CD4-positive, CD25-positive, alpha-beta regulatory T cell (primary cell): ENCODE data around the gene CNTN4. TPM values are rescaled to one million over a fixed set of nuclear protein-coding genes. Genes with fewer than 3 reads are reported as not detected.

Experiments
- ATAC-seq, 2 donors: fragments of 150-1000 bp; cut with Tn5 transposase; one replicate each; pipeline ENCODE4 v1.10.0; 2021; ENCODE audit warnings: low read depth in 2 of 2, moderate number of reproducible peaks in 2 of 2, moderate library complexity in 1 of 2
- DNase-seq, 3 donors: peaks; one replicate each; pipeline versions ENCODE4 v3.0.0 to v3.0.0-alpha.2; 2012 to 2022; ENCODE audit warnings: mixed read lengths in 1 of 3
- H3K27ac ChIP-seq: one replicate; pipeline ENCODE4 v1.7.0; 2013; ENCODE audit warnings: mild to moderate bottlenecking, low read length; ENCODE audit not compliant: insufficient read depth, poor library complexity, severe bottlenecking
- H3K27me3 ChIP-seq: one replicate; pipeline ENCODE4 v1.7.0; 2013; ENCODE audit warnings: low read length; ENCODE audit not compliant: control insufficient read depth, insufficient read depth
- H3K36me3 ChIP-seq: one replicate; pipeline ENCODE4 v1.7.0; 2013; ENCODE audit warnings: mild to moderate bottlenecking, low read length, moderate library complexity; ENCODE audit not compliant: control insufficient read depth, insufficient read depth
- H3K4me1 ChIP-seq: 2 replicates; pipeline ENCODE4 v1.7.0; 2013; ENCODE audit warnings: mild to moderate bottlenecking, low read length; ENCODE audit not compliant: insufficient read depth, control insufficient read depth, poor library complexity, severe bottlenecking
- H3K4me3 ChIP-seq: one replicate; pipeline ENCODE4 v1.7.0; 2013; ENCODE audit warnings: low read depth, mild to moderate bottlenecking, low read length, moderate library complexity
- H3K9me3 ChIP-seq, 2 experiments: 1 replicate in 1 of 2; 2 replicates in 1 of 2; pipeline ENCODE4 v1.7.0; 2013; ENCODE audit warnings: low read length in 2 of 2, mild to moderate bottlenecking in 1 of 2, moderate library complexity in 1 of 2; ENCODE audit not compliant: control insufficient read depth in 2 of 2
- H3K27ac Mint-ChIP-seq, 3 donors: one replicate each; pipeline ENCODE4 v1.8.0; 2020 to 2022; ENCODE audit warnings: mild to moderate bottlenecking in 3 of 3, mixed read lengths in 3 of 3, moderate library complexity in 2 of 3
- H3K27me3 Mint-ChIP-seq: one replicate; pipeline ENCODE4 v1.8.0; 2022; ENCODE audit warnings: mild to moderate bottlenecking, mixed read lengths
- H3K36me3 Mint-ChIP-seq: one replicate; pipeline ENCODE4 v1.8.0; 2020; ENCODE audit warnings: mixed read lengths
- H3K4me1 Mint-ChIP-seq, 4 donors: one replicate each; pipeline ENCODE4 v1.8.0; 2020 to 2022; ENCODE audit warnings: mixed read lengths in 4 of 4, mild to moderate bottlenecking in 1 of 4
- H3K4me3 Mint-ChIP-seq, 4 donors: one replicate each; pipeline ENCODE4 v1.8.0; 2020 to 2022; ENCODE audit warnings: mild to moderate bottlenecking in 4 of 4, mixed read lengths in 4 of 4, moderate library complexity in 3 of 4
- H3K9me3 Mint-ChIP-seq, 7 donors: one replicate each; pipeline ENCODE4 v1.8.0; 2020 to 2022; ENCODE audit warnings: mixed read lengths in 7 of 7, mild to moderate bottlenecking in 3 of 7, moderate library complexity in 2 of 7
- polyA plus RNA-seq, 4 donors: library from polyadenylated mRNA; unstranded; fragments of 300-500 nt; fragmentation: Illumina TruSeq; gene quantifications; one replicate each; pipeline ENCODE4 v1.2.3, GENCODE V29; 2021
- total RNA-seq: library from RNA; stranded (reverse); gene quantifications from one replicate; pipeline ENCODE4 v1.2.3, GENCODE V29; 2022

CNTN4 gene
- total and polyA plus RNA-seq, 5 donors from 2014 or later = not detected

GRCh38 chr3:2967871-2968270 lies 869.2 kb downstream of the CNTN4 start:
- H3K9me3 Mint-ChIP-seq = peaks cover 0 to 2% (median 0%) of the 10 kb centered on the region in 7 donors
- Histone ChIP-seq H3K4me3 (no peak overlapping the region), H3K9me3 (no peaks in the 10 kb centered on the region), H3K36me3 (no peaks in the 10 kb centered on the region), H3K27me3 (no peaks in the 10 kb centered on the region), H3K4me1 (no peaks in the 10 kb centered on the region), H3K27ac (no peak overlapping the region)
- H3K4me3 Mint-ChIP-seq = no peak overlapping the region
- no peak overlapping the region for H3K27ac Mint-ChIP-seq
- no peaks in the 10 kb centered on the region for H3K36me3 Mint-ChIP-seq
- ATAC-seq (no peak), DNase-seq (no peak)
- H3K27me3 Mint-ChIP-seq = peaks cover 5% of the 10 kb centered on the region
- H3K4me1 Mint-ChIP-seq = no peaks in the 10 kb centered on the region

GRCh38 chr3:2968475-2968874 lies 869.8 kb downstream of the CNTN4 start:
- Histone ChIP-seq H3K9me3 (no peaks in the 10 kb centered on the region), H3K4me3 (no peak overlapping the region), H3K27ac (no peak overlapping the region), H3K4me1 (no peaks in the 10 kb centered on the region), H3K36me3 (no peaks in the 10 kb centered on the region), H3K27me3 (no peaks in the 10 kb centered on the region)
- H3K27ac Mint-ChIP-seq = no peak overlapping the region
- H3K27me3 Mint-ChIP-seq = peaks cover 5% of the 10 kb centered on the region
- no peaks in the 10 kb centered on the region for H3K4me1 Mint-ChIP-seq
- no peaks in the 10 kb centered on the region for H3K36me3 Mint-ChIP-seq
- no peak overlapping the region for H3K4me3 Mint-ChIP-seq
- H3K9me3 Mint-ChIP-seq = peaks cover 0 to 2% (median 0%) of the 10 kb centered on the region in 7 donors
- DNase-seq (no peak), ATAC-seq (no peak)

- no peaks in the 10 kb centered on the region for H3K9me3 Mint-ChIP-seq
- ATAC-seq = no peak
Measured at GRCh38 chr3:2976212-2976611, 877.5 kb downstream of the CNTN4 start.

GRCh38 chr3:2976796-2977195 lies 878.1 kb downstream of the CNTN4 start:
- no peak overlapping the region for H3K4me3 Mint-ChIP-seq
- H3K4me1 Mint-ChIP-seq = no peaks in the 10 kb centered on the region
- H3K27ac Mint-ChIP-seq = no peak overlapping the region
- Histone ChIP-seq H3K9me3 (no peaks in the 10 kb centered on the region), H3K4me3 (no peak overlapping the region), H3K4me1 (no peaks in the 10 kb centered on the region), H3K27me3 (no peaks in the 10 kb centered on the region), H3K27ac (no peak overlapping the region), H3K36me3 (no peaks in the 10 kb centered on the region)
- no peaks in the 10 kb centered on the region for H3K9me3 Mint-ChIP-seq
- H3K36me3 Mint-ChIP-seq = no peaks in the 10 kb centered on the region
- H3K27me3 Mint-ChIP-seq = peaks cover 5% of the 10 kb centered on the region
- no peak for ATAC-seq
- DNase-seq = no peak

More at GRCh38 chr3:2976212-2976611, 877.5 kb downstream of the CNTN4 start:
- DNase-seq = no peak
- Histone ChIP-seq H3K36me3 (no peaks in the 10 kb centered on the region), H3K4me1 (no peaks in the 10 kb centered on the region), H3K27ac (no peak overlapping the region), H3K27me3 (no peaks in the 10 kb centered on the region), H3K9me3 (no peaks in the 10 kb centered on the region), H3K4me3 (no peak overlapping the region)
- H3K27ac Mint-ChIP-seq = no peak overlapping the region
- peaks cover 5% of the 10 kb centered on the region for H3K27me3 Mint-ChIP-seq
- no peaks in the 10 kb centered on the region for H3K36me3 Mint-ChIP-seq
- H3K4me3 Mint-ChIP-seq = no peak overlapping the region
- no peaks in the 10 kb centered on the region for H3K4me1 Mint-ChIP-seq

- Histone ChIP-seq H3K27me3 (no peaks in the 10 kb centered on the region), H3K36me3 (no peaks in the 10 kb centered on the region), H3K4me1 (no peaks in the 10 kb centered on the region), H3K27ac (no peak overlapping the region), H3K4me3 (no peak overlapping the region), H3K9me3 (no peaks in the 10 kb centered on the region)
- no peaks in the 10 kb centered on the region for H3K4me1 Mint-ChIP-seq
- H3K9me3 Mint-ChIP-seq = no peaks in the 10 kb centered on the region
- no peaks in the 10 kb centered on the region for H3K27me3 Mint-ChIP-seq
- no peak overlapping the region for H3K4me3 Mint-ChIP-seq
- no peaks in the 10 kb centered on the region for H3K36me3 Mint-ChIP-seq
- ATAC-seq = no peak
- DNase-seq = no peak
- no peak overlapping the region for H3K27ac Mint-ChIP-seq
Measured at GRCh38 chr3:2978977-2979732, 880.5 kb downstream of the CNTN4 start.

- Mint-ChIP-seq H3K4me3 (no peak overlapping the region), H3K27ac (no peak overlapping the region), H3K9me3 (no peaks in the 10 kb centered on the region), H3K36me3 (no peaks in the 10 kb centered on the region), H3K27me3 (no peaks in the 10 kb centered on the region), H3K4me1 (peaks cover 0 to 2% (median 0%) of the 10 kb centered on the region in 4 donors)
- ATAC-seq (no peak), DNase-seq (no peak)
- no peaks in the 10 kb centered on the region for H3K36me3 ChIP-seq
- H3K27me3 ChIP-seq = no peaks in the 10 kb centered on the region
- H3K27ac ChIP-seq = no peak overlapping the region
- no peaks in the 10 kb centered on the region for H3K4me1 ChIP-seq
- no peak overlapping the region for H3K4me3 ChIP-seq
- no peaks in the 10 kb centered on the region for H3K9me3 ChIP-seq
Measured at GRCh38 chr3:2984005-2984830, 885.6 kb downstream of the CNTN4 start.

- no peak overlapping the region for H3K27ac ChIP-seq
- no peaks in the 10 kb centered on the region for H3K36me3 ChIP-seq
- no peak overlapping the region for H3K4me3 ChIP-seq
- no peak for ATAC-seq
- no peaks in the 10 kb centered on the region for H3K9me3 ChIP-seq
- H3K27me3 Mint-ChIP-seq = no peaks in the 10 kb centered on the region
- no peaks in the 10 kb centered on the region for H3K4me1 ChIP-seq
- H3K36me3 Mint-ChIP-seq = no peaks in the 10 kb centered on the region
- no peaks in the 10 kb centered on the region for H3K27me3 ChIP-seq
- H3K4me1 Mint-ChIP-seq = peaks cover 0 to 2% (median 0%) of the 10 kb centered on the region in 4 donors
- no peak for DNase-seq
- H3K9me3 Mint-ChIP-seq = no peaks in the 10 kb centered on the region
- peak overlapping the region in 1 of 3 donors; percentile 12 for H3K27ac Mint-ChIP-seq
- H3K4me3 Mint-ChIP-seq = no peak overlapping the region
Measured at GRCh38 chr3:2984831-2985220, 886.2 kb downstream of the CNTN4 start.
